Motor neuron (in vitro differentiated cells): ENCODE data around the gene RPUSD1. TPM values are rescaled to one million over a fixed set of nuclear protein-coding genes. Genes with fewer than 3 reads are reported as not detected.
A peak's percentile ranks its signal among the peaks of the same experiment; 100 is the strongest.

Experiments
- ATAC-seq, 8 experiments: fragments of 200-7000 bp; cut with Tn5 transposase; replicated peaks in 6 of 8; 2 replicates each; pipeline ENCODE4 v1.8.0; 2021; ENCODE audit warnings: mild to moderate bottlenecking in 8 of 8, moderate library complexity in 8 of 8
- H3K27ac ChIP-seq, 2 donors: fragments of 250-450 bp; sonication (Bioruptor Pico); 2 replicates each; pipeline ENCODE4 v1.9.0; 2021; ENCODE audit warnings: antibody characterized with exemption in 2 of 2, mild to moderate bottlenecking in 2 of 2, moderate library complexity in 1 of 2
- H3K4me1 ChIP-seq, 2 donors: fragments of 250-450 bp; sonication (Bioruptor Pico); replicated peaks in 1 of 2; 2 replicates each; pipeline ENCODE4 v1.6.1; 2021; ENCODE audit warnings: antibody characterized with exemption in 2 of 2, mild to moderate bottlenecking in 2 of 2, moderate library complexity in 1 of 2
- H3K4me3 ChIP-seq, 5 donors: fragments of 250-450 bp; sonication (Bioruptor Pico); 2 replicates each; pipeline ENCODE4 v1.9.0; 2021; ENCODE audit warnings: antibody characterized with exemption in 5 of 5, mild to moderate bottlenecking in 5 of 5, moderate library complexity in 4 of 5
- WGBS, 10 experiments: fragments of 450-650 bp; shearing (Covaris generic); methylation state at CpG; one replicate each; pipeline ENCODE4 v1.0.0; 2022; 5-methylcytosine and 5-hydroxymethylcytosine counted together
- in situ Hi-C, 9 experiments: fragments of 400-800 bp; cut with MboI; loops; one replicate each; pipeline ENCODE4 v1.15.0; 2021; ENCODE audit warnings: low sequenced_read_pairs in 9 of 9, low pct_unique_long_range_greater_than_20kb in 2 of 9; ENCODE audit not compliant: unreplicated experiment in 9 of 9
- total RNA-seq, 8 experiments: library from RNA; unstranded; fragments of 300-600 nt; gene quantifications; 2 replicates each; pipeline versions ENCODE4 v1.2.3 to v1.2.4, GENCODE V29; 2022

Gene RPUSD1
- total RNA-seq, 8 experiments from 2014 or later: 8.7 to 32.7 (median 15.8) TPM

GRCh38 chr16:795580-796229 lies 7.5 kb upstream of the RPUSD1 start:
- no peak overlapping the region for H3K4me3 ChIP-seq
- no peak overlapping the region for H3K27ac ChIP-seq
- 84 to 88% methylated on average over 3 to 5 of the region's 33 CpGs; no CpG with 5 or more reads in 8 of the 10 experiments for WGBS, 10 experiments
- H3K4me1 ChIP-seq: peaks cover 9 to 13% of the 10 kb centered on the region in 2 donors
- no peak for ATAC-seq
- in situ Hi-C loops: no loop called here

GRCh38 chr16:794853-795466 lies 6.8 kb upstream of the RPUSD1 start:
- peak in 1 of 8 experiments; percentile 11 for ATAC-seq
- Histone ChIP-seq H3K27ac (no peak overlapping the region), H3K4me1 (peaks cover 2 to 6% of the 10 kb centered on the region in 2 donors), H3K4me3 (no peak overlapping the region)
- WGBS, 10 experiments: no CpG with 5 or more reads among the region's 31 CpGs
- in situ Hi-C loops: no loop called here

GRCh38 chr16:794091-794822 lies 6.1 kb upstream of the RPUSD1 start:
- 0 to 94% (median 67%) methylated on average over 1 to 4 of the region's 40 CpGs; no CpG with 5 or more reads in 6 of the 10 experiments for WGBS, 10 experiments
- H3K4me1 ChIP-seq: peaks cover 2 to 3% of the 10 kb centered on the region in 2 donors
- ATAC-seq: peak in 3 of 8 experiments; percentile 81 to 91 (median 90)
- no peak overlapping the region for H3K4me3 ChIP-seq
- H3K27ac ChIP-seq: no peak overlapping the region
- in situ Hi-C loops: no loop called here

- WGBS, 10 experiments: 90 to 100% (median 98%) methylated on average over 1 to 4 of the region's 8 CpGs; no CpG with 5 or more reads in 6 of the 10 experiments
- Histone ChIP-seq H3K4me1 (peaks cover 4 to 5% of the 10 kb centered on the region in 2 donors), H3K4me3 (no peak overlapping the region), H3K27ac (no peak overlapping the region)
- in situ Hi-C loops: no loop called here
- no peak for ATAC-seq
These were observed 5.2 kb upstream of the RPUSD1 start for GRCh38 chr16:793414-793813.

- H3K4me1 ChIP-seq: peaks cover 6 to 8% of the 10 kb centered on the region in 2 donors
- in situ Hi-C loops: no loop called here
- WGBS, 10 experiments: 88 to 100% (median 100%) methylated on average over 1 to 8 of the region's 46 CpGs; no CpG with 5 or more reads in 7 of the 10 experiments
- no peak for ATAC-seq
- no peak overlapping the region for H3K27ac ChIP-seq
- H3K4me3 ChIP-seq: no peak overlapping the region
These were observed 4.2 kb upstream of the RPUSD1 start for GRCh38 chr16:792221-792995.

- Histone ChIP-seq H3K4me1 (peaks cover 10 to 14% of the 10 kb centered on the region in 2 donors), H3K4me3 (no peak overlapping the region), H3K27ac (no peak overlapping the region)
- no peak for ATAC-seq
- WGBS, 10 experiments: 93 to 100% (median 100%) methylated on average over 3 to 5 of the region's 23 CpGs; no CpG with 5 or more reads in 7 of the 10 experiments
- in situ Hi-C loops: no loop called here
These were observed 3.0 kb upstream of the RPUSD1 start for GRCh38 chr16:791131-791530.

- H3K4me3 ChIP-seq: no peak overlapping the region
- ATAC-seq: no peak
- in situ Hi-C loops: no loop called here
- 100% methylated on average over 1 of the region's 17 CpGs; no CpG with 5 or more reads in 9 of the 10 experiments for WGBS, 10 experiments
- peaks cover 13 to 18% of the 10 kb centered on the region in 2 donors for H3K4me1 ChIP-seq
- no peak overlapping the region for H3K27ac ChIP-seq
These were observed 1.9 kb upstream of the RPUSD1 start for GRCh38 chr16:790086-790485.

GRCh38 chr16:789191-789850 lies 1.1 kb upstream of the RPUSD1 start:
- H3K27ac ChIP-seq: no peak overlapping the region
- in situ Hi-C loops: no loop called here
- 87% methylated on average over 3 of the region's 33 CpGs; no CpG with 5 or more reads in 9 of the 10 experiments for WGBS, 10 experiments
- H3K4me3 ChIP-seq: peak overlapping the region; percentile 66 to 95 (median 76)
- H3K4me1 ChIP-seq: peaks cover 13 to 19% of the 10 kb centered on the region in 2 donors
- ATAC-seq: no peak

- Histone ChIP-seq H3K27ac (peak within 1 kb of the TSS; percentile 58 to 85), H3K4me3 (peak within 1 kb of the TSS; percentile 76 to 95 (median 86)), H3K4me1 (peaks cover 13 to 19% of the 10 kb centered on the region in 2 donors)
- peak; percentile 72 to 90 (median 82) for ATAC-seq
- in situ Hi-C loops: no loop called here
- 0% methylated on average over 11 of the region's 97 CpGs; no CpG with 5 or more reads in 9 of the 10 experiments for WGBS, 10 experiments
These were observed 382 bp upstream of the RPUSD1 start, which contains the start of gene CHTF18 for GRCh38 chr16:788399-789126. CHTF18 (plus strand) TSS chr16:788620; CDS start chr16:788685, 65 bp downstream.

- H3K4me3 ChIP-seq: peak overlapping the region; percentile 76 to 95 (median 86)
- peak overlapping the region in 1 of 2 donors; percentile 85 for H3K27ac ChIP-seq
- WGBS, 10 experiments: 20 to 100% (median 75%) methylated on average over 2 to 34 of the region's 47 CpGs; no CpG with 5 or more reads in 6 of the 10 experiments
- peaks cover 13 to 19% of the 10 kb centered on the region in 2 donors for H3K4me1 ChIP-seq
- in situ Hi-C loops: no loop called here
- ATAC-seq: no peak
These were observed 737 bp downstream of the RPUSD1 start for GRCh38 chr16:787321-787966.
